Hepatocyte (in vitro differentiated cells): Measurements from ENCODE around the gene KANSL3.

ENCODE experiments used
- EZH2 ChIP-seq: fragments of 200-600 bp; sonication (generic); IDR thresholded peaks from 2 replicates; pipeline ENCODE4 v1.6.1; 2016; ENCODE audit warnings: antibody characterized with exemption, mild to moderate bottlenecking, borderline replicate concordance
- TF ChIP-seq, protein P1 (sequence below): fragments of 200-600 bp; sonication (generic); IDR thresholded peaks from 2 replicates; pipeline ENCODE4 v1.5.1; 2016; ENCODE audit warnings: antibody characterized with exemption, mild to moderate bottlenecking; ENCODE audit not compliant: poor library complexity

DNA sequence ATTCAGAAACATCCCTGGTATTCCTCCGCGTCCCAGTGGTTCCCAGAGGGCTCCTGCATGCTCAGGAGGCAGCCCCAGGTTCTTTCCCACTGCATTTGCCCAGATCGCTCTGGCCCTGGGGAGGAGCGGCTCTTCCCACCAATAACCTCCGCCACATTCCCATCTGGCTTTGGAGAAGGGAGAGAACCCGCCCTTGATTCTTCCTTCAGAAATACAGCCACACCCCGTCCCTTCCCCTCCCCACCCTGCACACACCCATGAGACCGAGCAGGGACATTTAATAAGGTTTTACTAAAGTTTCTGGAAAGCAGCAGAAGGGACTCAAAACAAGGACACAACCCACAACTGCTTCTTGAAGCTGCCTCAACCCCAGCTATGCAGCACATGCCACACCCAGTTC lies 79.6 kb downstream of the KANSL3 start:
- TF ChIP-seq, protein P1, sequence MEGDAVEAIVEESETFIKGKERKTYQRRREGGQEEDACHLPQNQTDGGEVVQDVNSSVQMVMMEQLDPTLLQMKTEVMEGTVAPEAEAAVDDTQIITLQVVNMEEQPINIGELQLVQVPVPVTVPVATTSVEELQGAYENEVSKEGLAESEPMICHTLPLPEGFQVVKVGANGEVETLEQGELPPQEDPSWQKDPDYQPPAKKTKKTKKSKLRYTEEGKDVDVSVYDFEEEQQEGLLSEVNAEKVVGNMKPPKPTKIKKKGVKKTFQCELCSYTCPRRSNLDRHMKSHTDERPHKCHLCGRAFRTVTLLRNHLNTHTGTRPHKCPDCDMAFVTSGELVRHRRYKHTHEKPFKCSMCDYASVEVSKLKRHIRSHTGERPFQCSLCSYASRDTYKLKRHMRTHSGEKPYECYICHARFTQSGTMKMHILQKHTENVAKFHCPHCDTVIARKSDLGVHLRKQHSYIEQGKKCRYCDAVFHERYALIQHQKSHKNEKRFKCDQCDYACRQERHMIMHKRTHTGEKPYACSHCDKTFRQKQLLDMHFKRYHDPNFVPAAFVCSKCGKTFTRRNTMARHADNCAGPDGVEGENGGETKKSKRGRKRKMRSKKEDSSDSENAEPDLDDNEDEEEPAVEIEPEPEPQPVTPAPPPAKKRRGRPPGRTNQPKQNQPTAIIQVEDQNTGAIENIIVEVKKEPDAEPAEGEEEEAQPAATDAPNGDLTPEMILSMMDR, result no peak
- no peak for TF ChIP-seq EZH2
